A673 (cell line): Measurements from ENCODE around the gene LRCOL1. TPM values are rescaled to one million over a fixed set of nuclear protein-coding genes. Genes with fewer than 3 reads are reported as not detected.

Source experiments
- BruUV-seq: library from RNA; stranded (reverse); fragments of 400-500 nt; replicated peaks from 2 replicates; lab custom pipeline; 2021; lab: Mats Ljungman, UMichigan
- CTCF ChIA-PET: fragments of 300-600 bp; sonication (Branson Sonifier 250); formaldehyde crosslinking; loops from one replicate; lab custom pipeline; 2022; ENCODE audit warnings: antibody characterized with exemption; lab: Charles Lee
- POLR2A ChIA-PET: fragments of 300-600 bp; sonication (Branson Sonifier 250); formaldehyde crosslinking; loops from one replicate; lab custom pipeline; 2022; ENCODE audit warnings: antibody characterized with exemption; ENCODE audit not compliant: low non-redundant PET; lab: Charles Lee
- DNase-seq: peaks from one replicate; pipeline ENCODE4 v3.0.0-alpha.2; 2015; ENCODE audit warnings: low spot score
- H3K27ac ChIP-seq: fragments of 200-600 bp; sonication (generic); 2 replicates; pipeline ENCODE4 v1.5.1; 2016; ENCODE audit warnings: mixed run types, low read depth, mild to moderate bottlenecking, mixed read lengths, antibody characterized with exemption, low read length; ENCODE audit not compliant: poor library complexity, severe bottlenecking
- H3K27me3 ChIP-seq: fragments of 200-600 bp; sonication (generic); replicated peaks from 2 replicates; pipeline ENCODE4 v1.6.1; 2017; ENCODE audit warnings: mixed run types, low read depth, mild to moderate bottlenecking, mixed read lengths, antibody characterized with exemption, low read length; ENCODE audit not compliant: insufficient read depth, poor library complexity
- H3K36me3 ChIP-seq: fragments of 200-600 bp; sonication (generic); 2 replicates; pipeline ENCODE4 v1.6.1; 2016; ENCODE audit warnings: mixed run types, mild to moderate bottlenecking, mixed read lengths, antibody characterized with exemption, low read length; ENCODE audit not compliant: insufficient read depth, poor library complexity, severe bottlenecking
- H3K4me1 ChIP-seq: fragments of 200-600 bp; sonication (generic); 2 replicates; pipeline ENCODE4 v1.6.1; 2017; ENCODE audit warnings: mixed run types, mild to moderate bottlenecking, mixed read lengths, antibody characterized with exemption, low read length; ENCODE audit not compliant: insufficient read depth, poor library complexity, severe bottlenecking
- H3K4me3 ChIP-seq: fragments of 200-600 bp; sonication (generic); 2 replicates; pipeline ENCODE4 v1.5.1; 2016; ENCODE audit warnings: low read depth, mixed run types, mild to moderate bottlenecking, mixed read lengths, low read length; ENCODE audit not compliant: poor library complexity, severe bottlenecking
- H3K9me3 ChIP-seq: fragments of 200-600 bp; sonication (generic); 2 replicates; pipeline ENCODE4 v1.6.1; 2016; ENCODE audit warnings: mixed run types, low read depth, mild to moderate bottlenecking, mixed read lengths, antibody characterized with exemption, low read length; ENCODE audit not compliant: poor library complexity, severe bottlenecking
- CTCF ChIP-seq: fragments of 300-800, 200-600 bp; sonication (generic); conservative IDR thresholded peaks from 2 replicates; pipeline ENCODE4 v1.5.1; 2017; ENCODE audit warnings: low read depth, mild to moderate bottlenecking, antibody characterized with exemption, low read length, moderate library complexity, mixed read lengths
- EZH2 ChIP-seq: fragments of 200-600 bp; sonication (generic); IDR thresholded peaks from 2 replicates; pipeline ENCODE4 v1.6.1; 2017; ENCODE audit warnings: borderline replicate concordance, low read depth, mild to moderate bottlenecking, mixed read lengths, antibody characterized with exemption, low read length; ENCODE audit not compliant: poor library complexity, severe bottlenecking
- intact Hi-C: fragments of 100-400 bp; cut with micrococcal nuclease; formaldehyde crosslinking; loops from one replicate; pipeline ENCODE4 v1.10.0; 2022; ENCODE audit not compliant: unreplicated experiment
- total RNA-seq: library from RNA; stranded (reverse); gene quantifications from 2 replicates; pipeline ENCODE4 v1.2.3, GENCODE V29; 2021

The LRCOL1 gene
- total RNA-seq, 1 experiment from 2014 or later = not detected

GRCh38 chr12:132604151-132604618 is 6.2 kb downstream of the LRCOL1 start:
- Histone ChIP-seq H3K27ac (no peak overlapping the region), H3K4me1 (peaks cover 6% of the 10 kb centered on the region), H3K9me3 (no peaks in the 10 kb centered on the region), H3K4me3 (no peak overlapping the region), H3K27me3 (peaks cover 20% of the 10 kb centered on the region), H3K36me3 (no peaks in the 10 kb centered on the region)
- DNase-seq = no peak
- BruUV-seq = no TSS peak
- ChIA-PET CTCF (no interaction called here), POLR2A (no interaction called here)
- TF ChIP-seq EZH2 (no peak), CTCF (no peak)
- intact Hi-C loops = no loop called here

DNA sequence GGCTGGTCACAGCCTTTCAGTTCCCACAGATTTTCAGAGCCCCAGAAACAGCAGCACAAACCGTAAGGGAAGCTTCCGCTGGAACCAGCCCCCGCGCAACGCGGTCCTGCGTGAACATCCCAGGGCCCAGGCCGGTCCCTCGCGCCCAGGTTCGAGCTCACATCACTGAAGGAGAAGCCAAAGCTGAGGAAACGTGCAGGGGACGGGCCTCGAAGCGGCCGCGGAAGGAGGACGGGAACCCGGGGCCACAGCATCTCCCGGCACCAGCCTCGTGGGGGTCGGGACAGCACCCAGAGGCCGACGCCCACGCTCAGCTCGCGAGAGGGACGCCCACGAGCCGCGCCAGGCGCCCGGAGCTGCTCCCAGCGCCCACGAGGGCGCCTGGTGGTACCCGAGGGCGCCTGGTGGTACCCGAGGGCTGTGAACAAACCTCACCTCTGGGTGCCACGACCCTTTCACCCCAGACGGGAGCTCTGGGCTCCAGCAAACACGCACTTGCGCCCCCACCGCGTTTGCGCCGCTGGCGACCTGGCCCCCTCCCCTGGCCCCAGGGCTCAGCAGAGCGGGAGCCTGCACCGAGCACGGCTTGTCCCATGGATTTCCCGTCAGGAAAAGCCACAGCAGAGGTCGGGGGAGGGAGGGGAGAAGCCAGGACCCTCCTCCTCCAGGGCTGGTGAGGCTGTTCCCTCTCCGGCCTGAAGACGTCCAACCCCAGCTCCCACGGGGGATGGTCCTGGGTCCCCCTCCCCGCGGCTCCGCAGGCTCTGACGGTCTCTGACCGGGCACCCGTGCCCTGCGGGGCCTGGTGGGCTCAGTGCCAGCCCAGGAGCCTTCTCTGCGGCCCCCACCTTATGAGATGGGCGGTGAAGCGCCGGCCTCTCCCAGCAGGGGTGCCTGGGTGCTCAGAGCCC is 6.9 kb downstream of the LRCOL1 start:
- no TSS peak for BruUV-seq
- Histone ChIP-seq H3K27me3 (peaks cover 20% of the 10 kb centered on the region), H3K4me3 (no peak overlapping the region), H3K27ac (no peak overlapping the region), H3K36me3 (no peaks in the 10 kb centered on the region), H3K4me1 (peaks cover 6% of the 10 kb centered on the region), H3K9me3 (no peaks in the 10 kb centered on the region)
- no peak for TF ChIP-seq EZH2
- TF ChIP-seq CTCF = no peak
- no peak for DNase-seq
- ChIA-PET POLR2A (no interaction called here), CTCF (no interaction called here)
- intact Hi-C loops = no loop called here

- Histone ChIP-seq H3K27ac (no peak overlapping the region), H3K4me3 (no peak overlapping the region), H3K27me3 (peaks cover 20% of the 10 kb centered on the region), H3K36me3 (no peaks in the 10 kb centered on the region), H3K4me1 (peaks cover 6% of the 10 kb centered on the region), H3K9me3 (no peaks in the 10 kb centered on the region)
- no peak for TF ChIP-seq EZH2
- no peak for TF ChIP-seq CTCF
- intact Hi-C loops = no loop called here
- BruUV-seq = no TSS peak
- ChIA-PET CTCF (no interaction called here), POLR2A (no interaction called here)
- DNase-seq = no peak
Observed at GRCh38 chr12:132602572-132603239, 7.7 kb downstream of the LRCOL1 start.
